ENCODE data around the gene SPTBN4.

Gene SPTBN4

DNA sequence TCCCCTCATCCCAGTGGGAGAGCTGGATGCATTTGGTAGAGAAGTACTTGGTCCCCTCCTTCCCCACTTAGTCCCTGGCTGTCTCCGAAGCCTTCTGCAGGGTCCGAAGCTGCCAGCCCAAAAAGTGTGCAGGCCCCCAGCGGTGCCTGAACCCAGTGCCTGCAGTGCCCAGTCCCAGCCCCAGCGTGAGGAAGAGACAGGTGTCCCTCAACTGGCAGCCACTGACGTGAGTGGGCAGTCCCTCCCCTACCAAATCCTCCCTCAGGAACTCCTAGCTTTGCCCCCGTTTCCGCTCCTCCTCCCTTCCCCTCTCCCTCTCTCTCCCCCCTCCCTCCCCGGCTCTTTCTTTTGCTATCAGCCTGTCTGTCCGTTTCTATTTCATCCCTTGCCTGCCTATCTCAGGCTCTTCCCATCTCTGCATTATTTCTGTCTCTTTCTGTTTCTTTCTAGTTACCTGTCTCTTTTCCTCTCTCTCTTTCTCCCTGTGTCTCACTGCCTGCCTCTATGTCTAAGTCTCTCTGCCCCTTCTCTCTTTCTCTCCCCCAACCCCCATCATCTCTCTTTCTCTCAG is 132.6 kb downstream of the SPTBN4 start:
- TF ChIP-seq, protein P1, sequence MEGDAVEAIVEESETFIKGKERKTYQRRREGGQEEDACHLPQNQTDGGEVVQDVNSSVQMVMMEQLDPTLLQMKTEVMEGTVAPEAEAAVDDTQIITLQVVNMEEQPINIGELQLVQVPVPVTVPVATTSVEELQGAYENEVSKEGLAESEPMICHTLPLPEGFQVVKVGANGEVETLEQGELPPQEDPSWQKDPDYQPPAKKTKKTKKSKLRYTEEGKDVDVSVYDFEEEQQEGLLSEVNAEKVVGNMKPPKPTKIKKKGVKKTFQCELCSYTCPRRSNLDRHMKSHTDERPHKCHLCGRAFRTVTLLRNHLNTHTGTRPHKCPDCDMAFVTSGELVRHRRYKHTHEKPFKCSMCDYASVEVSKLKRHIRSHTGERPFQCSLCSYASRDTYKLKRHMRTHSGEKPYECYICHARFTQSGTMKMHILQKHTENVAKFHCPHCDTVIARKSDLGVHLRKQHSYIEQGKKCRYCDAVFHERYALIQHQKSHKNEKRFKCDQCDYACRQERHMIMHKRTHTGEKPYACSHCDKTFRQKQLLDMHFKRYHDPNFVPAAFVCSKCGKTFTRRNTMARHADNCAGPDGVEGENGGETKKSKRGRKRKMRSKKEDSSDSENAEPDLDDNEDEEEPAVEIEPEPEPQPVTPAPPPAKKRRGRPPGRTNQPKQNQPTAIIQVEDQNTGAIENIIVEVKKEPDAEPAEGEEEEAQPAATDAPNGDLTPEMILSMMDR (conservative IDR thresholded peaks at IDR 0.05; ENCODE audit: low read depth, low read length) = no peak
- no peak for DNase-seq (ENCODE audit: low read depth)
- H3K4me3 ChIP-seq (ENCODE audit: low read length) = no peak overlapping the region

DNA sequence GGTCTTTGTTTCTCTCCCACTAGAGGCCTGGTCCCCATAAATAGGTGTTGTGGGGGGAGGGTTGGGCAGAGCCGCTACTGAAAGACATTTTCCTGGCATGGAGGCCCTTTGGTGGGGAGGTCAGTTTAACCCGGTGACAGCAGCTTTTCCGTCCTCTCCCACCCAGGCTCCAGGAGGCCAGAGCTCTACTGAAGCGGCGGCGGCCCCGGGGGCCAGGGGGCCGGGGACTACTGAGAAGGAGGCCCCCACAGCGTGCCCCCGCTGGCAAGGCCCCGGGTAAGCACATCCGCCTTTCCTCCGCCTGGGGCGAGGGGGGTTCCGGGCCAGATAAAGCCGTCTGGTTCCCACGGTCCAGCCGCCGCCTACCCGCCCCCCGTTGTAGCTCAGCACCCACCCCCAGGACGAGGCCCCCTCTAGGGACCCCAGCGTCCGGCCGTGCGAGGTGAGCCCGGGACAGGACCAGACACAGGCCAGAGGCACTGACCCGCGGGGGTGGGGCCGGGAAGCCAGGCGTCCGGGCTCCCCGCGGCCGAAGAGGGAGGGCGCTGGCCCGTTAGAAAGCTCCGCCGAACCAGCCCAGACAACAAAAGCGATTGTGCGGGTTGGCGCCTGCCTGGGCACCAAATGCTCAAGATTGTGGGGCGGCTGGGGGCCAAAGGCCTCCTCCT is 133.2 kb downstream of the SPTBN4 start:
- no peak overlapping the region for H3K4me3 ChIP-seq (ENCODE audit: low read length)
- DNase-seq (ENCODE audit: low read depth) = no peak
- TF ChIP-seq, protein P1 (conservative IDR thresholded peaks at IDR 0.05; ENCODE audit: low read depth, low read length) = no peak

DNA sequence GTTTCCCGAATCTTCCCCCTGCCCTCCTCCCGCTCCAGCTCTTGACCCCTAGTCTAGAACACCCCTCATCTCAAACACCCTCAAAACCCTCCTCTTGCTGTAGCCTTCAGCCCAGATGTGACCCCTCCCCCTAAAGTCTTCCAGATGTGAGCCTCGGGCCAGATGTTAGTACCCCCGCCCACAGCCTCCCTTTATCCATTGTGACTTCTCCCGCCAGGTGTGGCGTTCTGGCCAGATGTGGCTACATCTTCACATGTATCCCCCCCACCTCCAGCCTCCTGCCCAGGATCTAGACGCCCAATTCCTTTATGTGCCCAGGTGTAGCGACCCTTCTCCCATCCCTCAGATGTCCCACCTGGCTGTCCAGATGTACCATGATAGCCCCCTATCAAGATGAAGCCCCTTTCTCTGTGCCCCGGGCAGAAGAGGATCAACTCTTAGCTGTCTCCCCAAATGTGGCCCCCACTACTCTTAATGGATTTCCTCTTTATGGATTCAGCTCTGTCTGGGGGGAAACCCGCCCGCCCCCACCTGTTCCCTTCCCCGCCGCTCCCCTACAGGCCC is 133.9 kb downstream of the SPTBN4 start:
- H3K4me3 ChIP-seq (ENCODE audit: low read length) = no peak overlapping the region
- no peak for DNase-seq (ENCODE audit: low read depth)
- TF ChIP-seq, protein P1 (conservative IDR thresholded peaks at IDR 0.05; ENCODE audit: low read depth, low read length) = no peak

DNA sequence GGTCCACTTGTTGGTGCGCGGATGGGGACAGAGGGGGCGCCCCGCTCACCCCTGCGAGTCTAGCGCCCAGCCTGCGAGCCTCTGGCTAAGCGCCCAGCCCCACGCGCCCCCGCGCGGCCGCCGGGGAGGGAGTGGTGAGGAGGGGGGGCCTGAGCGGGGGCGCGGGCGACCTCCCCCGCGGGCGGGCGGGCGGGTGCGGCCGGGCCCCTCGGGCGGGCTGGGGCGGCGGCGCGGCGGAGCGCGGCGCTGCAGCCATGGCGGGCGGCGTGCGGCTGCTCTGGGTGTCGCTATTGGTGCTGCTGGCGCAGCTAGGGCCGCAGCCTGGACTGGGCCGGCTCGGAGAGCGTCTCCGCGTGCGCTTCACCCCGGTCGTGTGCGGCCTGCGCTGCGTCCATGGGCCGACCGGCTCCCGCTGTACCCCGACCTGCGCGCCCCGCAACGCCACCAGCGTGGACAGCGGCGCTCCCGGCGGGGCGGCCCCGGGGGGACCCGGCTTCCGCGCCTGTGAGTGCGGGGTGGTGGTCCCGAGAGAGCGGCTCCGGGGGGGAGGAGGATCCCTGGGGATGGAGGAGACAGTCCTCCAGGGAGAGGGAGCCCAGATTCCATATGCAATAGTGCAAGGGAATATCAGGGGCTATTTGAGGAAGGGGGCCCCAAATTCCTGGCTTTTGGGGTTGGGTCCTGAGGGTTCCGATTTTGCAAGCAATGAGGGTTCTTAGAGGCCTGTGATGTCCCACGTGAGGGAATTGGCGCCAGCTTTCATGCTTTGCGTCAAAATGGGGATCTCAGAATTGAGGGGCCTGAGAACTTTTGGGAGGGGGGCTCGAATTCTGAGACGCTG is 134.6 kb downstream of the SPTBN4 start, which contains the start of gene LTBP4:
Gene LTBP4 (plus strand): TSS at position 236 of the 841 bp plus-strand sequence. CDS start 19 bp downstream, at position 255.
- DNase-seq (ENCODE audit: low read depth) = no peak
- peak within 1 kb of the TSS; percentile 26 for H3K4me3 ChIP-seq (ENCODE audit: low read length)
- TF ChIP-seq, protein P1 (conservative IDR thresholded peaks at IDR 0.05; ENCODE audit: low read depth, low read length) = peak; percentile 25

DNA sequence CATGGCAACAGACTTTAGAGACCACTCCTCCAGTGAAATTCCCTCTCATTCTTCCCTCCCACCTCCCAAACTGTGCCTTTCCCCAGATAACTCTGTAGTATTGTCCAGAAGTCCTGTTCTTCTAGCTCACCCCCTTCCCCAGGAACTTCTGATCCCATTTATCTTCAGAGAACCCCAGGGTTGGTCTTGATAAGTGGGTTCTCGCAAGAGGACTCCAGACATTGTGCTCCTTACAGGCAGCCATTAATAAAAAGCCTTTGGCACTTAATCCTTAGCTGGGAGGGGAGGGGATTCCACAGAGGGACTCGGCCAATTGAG is 136.2 kb downstream of the SPTBN4 start:
- no peak for DNase-seq (ENCODE audit: low read depth)
- TF ChIP-seq, protein P1 (conservative IDR thresholded peaks at IDR 0.05; ENCODE audit: low read depth, low read length) = no peak
- H3K4me3 ChIP-seq (ENCODE audit: low read length) = peak overlapping the region; percentile 47

DNA sequence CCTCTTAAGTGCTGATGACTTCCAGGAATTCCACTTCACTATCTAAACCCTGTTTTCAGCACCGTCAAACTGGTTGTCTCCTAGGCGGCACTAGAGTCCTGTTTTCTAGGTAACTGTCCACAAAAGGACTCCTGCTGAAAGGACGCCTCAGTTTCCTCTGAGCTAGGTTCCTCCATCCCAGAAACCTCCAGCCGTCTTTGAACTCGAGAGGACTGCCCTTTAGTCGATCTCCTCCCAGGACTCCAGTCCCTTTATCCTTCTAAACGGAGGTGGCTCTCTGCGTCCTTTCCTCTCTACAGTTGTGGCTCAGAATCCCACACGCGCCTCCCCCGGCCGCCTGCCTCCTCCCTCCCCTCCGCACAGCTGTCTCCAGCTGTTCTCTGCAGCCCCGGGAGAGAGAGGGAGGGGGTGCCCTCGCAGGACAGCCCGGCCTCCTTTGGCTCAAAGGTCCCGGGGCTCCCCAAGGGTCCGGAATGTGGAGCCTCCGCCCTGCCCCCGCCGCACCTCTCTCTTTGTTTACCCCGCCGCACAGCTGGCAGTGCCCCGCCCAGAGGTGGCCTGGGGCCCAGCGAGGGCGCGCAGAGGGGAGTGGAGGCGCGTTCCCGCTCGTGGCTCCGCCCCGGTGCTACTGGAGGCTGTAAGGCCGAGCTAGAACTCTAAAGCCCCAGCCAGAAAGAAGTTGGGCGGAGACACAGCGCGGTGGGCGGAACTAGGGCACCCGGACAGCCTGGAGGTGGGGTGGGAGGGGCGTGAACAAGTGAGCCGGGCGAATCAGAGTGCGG is 136.8 kb downstream of the SPTBN4 start:
- peak; percentile 83 for DNase-seq (ENCODE audit: low read depth)
- TF ChIP-seq, protein P1 (conservative IDR thresholded peaks at IDR 0.05; ENCODE audit: low read depth, low read length) = peak; percentile 9

More for the DNA sequence above, 136.8 kb downstream of the SPTBN4 start:
- peak overlapping the region; percentile 47 for H3K4me3 ChIP-seq (ENCODE audit: low read length)

All from retinal pigment epithelial cell (primary cell).